GM12801 (cell line): ENCODE results near the gene DONSON.

Source experiments
- CTCF ChIP-seq: IDR thresholded peaks from one replicate; pipeline ENCODE4 v1.5.1; 2011; ENCODE audit warnings: control low read depth; ENCODE audit not compliant: insufficient read length; ENCODE audit errors: extremely low read depth

The DONSON gene

GRCh38 chr21:33598051-33598450 is 9.6 kb upstream of the DONSON start:
- no peak for TF ChIP-seq CTCF

DNA sequence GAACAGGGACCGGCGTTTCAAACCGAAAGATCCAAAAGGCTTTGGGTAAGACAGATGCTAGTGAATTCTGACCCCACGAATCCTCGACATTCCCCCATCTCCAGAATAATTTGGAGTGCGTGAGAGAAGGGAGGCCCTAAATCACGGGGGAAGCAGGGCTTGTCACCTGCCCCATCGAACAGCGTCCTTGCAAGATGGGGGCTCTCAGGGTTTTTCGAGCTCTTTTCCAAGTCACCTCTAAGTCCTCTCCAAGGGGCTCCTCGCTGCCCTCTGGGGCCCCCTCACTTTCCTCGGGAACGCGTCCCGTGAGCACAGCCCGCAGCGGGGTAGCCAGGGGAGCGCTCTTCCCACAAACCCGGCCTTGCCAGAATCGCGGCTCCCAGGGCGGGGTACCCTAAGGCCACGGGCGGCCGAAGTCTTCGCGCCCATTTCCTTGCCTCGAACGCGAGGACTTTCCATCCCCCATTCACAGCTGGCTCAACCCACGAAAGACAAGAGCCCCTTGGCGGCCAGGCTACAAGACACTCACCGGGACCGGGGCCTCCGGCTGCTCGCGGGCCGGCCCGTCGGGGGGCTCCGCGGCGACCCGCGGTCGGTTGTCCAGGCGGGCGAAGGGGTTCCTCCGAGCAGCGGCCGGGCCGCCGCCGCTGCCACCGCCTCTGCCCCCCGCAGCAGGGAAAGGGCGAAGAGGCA is 546 bp downstream of the DONSON start:
- no peak for TF ChIP-seq CTCF

- TF ChIP-seq CTCF: no peak
Observed at GRCh38 chr21:33586927-33587326, 1.6 kb downstream of the DONSON start.

DNA sequence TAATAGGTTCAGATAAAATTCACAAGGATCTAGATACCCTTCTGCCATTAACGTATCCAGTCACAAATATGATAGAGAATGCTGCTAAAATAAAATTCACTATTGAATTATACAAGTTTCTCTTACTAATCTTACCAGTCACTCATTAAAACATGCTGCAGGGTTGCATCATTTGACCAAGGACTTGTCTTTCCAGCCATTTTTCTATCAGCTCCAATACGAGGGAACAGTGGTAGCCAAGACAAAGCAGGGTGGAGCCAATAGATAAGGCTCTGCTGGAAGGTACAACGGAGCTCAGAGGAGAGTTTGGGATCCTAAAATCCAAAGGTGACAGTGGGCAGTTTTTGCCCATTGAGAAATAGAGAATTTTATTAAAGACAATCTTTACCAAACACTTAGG is 4.0 kb downstream of the DONSON start:
- no peak for TF ChIP-seq CTCF

DNA sequence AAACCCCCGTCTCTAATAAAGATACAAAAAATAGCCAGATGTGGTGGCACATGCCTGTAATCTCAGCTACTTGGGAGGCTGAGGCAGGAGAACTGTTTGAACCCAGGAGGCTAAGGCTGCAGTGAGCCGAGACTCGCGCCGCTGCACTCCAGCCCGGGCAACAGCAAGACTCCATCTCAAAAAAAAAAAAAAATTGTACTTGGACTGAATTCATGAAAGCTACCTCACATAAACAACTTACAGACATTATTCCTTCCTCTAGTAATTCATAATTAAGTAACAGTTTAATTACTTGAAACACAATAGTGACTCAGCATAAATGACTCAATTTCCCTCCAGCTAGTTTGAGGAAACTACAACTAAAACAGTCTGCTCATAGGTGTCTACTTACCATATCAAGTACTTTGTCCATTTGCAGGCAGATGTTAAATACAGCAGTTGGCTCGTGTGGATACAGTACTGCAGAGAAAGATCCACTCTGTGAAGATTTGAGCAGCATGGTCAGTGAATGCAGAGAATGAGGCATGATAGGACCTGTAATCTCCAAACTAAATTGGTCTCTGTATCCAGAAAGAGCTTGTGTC is 9.4 kb downstream of the DONSON start:
- TF ChIP-seq CTCF: no peak

DNA sequence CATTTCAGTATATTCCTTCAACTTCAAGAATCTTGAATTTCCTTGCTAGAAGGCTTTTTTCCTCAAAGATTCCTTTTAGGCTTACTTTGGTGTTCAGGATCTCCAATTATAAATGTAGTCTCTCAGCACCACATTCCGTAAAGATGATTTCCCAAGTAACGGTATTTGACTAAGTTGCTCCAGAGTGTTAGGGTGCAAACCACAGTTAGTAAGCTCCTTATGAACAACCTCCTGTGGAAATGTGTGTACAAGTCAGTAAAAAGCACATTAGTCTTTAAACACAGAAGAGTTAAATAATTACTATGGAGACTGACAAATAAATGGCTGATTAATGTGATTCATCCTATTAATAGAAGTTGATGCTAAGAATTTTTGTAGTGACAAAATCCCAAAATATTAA is 10.3 kb downstream of the DONSON start:
- TF ChIP-seq CTCF: no peak

- TF ChIP-seq CTCF: no peak
Observed at GRCh38 chr21:33572350-33572749, 16.1 kb downstream of the DONSON start.
